SH-SY5Y (cell line): ENCODE measurements around the gene IGFBPL1.

Experiments
- GATA2 ChIP-seq: IDR thresholded peaks from 2 replicates; pipeline ENCODE4 v1.6.1; 2011; ENCODE audit warnings: mild to moderate bottlenecking, low read depth, low read length
- GATA3 ChIP-seq: IDR thresholded peaks from 2 replicates; pipeline ENCODE4 v1.6.1; 2011; ENCODE audit warnings: low read depth, mild to moderate bottlenecking, low read length, moderate library complexity

- TF ChIP-seq GATA3 (no peak), GATA2 (no peak)
These were observed 27.9 kb downstream of the IGFBPL1 start for GRCh38 chr9:38396371-38396671.
